OCI-LY3 (cell line): ENCODE data around the gene PIK3R2.

ENCODE experiments used
- H2AFZ ChIP-seq: fragments of 200-600, 300-600 bp; shearing (Covaris generic); 2 replicates; pipeline ENCODE4 v1.6.0; 2014; ENCODE audit warnings: antibody characterized with exemption, low read depth, low read length
- H3K27ac ChIP-seq: fragments of 200-600, 300-600 bp; sonication (generic); 2 replicates; pipeline ENCODE4 v1.5.1; 2014; ENCODE audit warnings: mild to moderate bottlenecking, low read length, moderate library complexity, mixed read lengths
- H3K27me3 ChIP-seq: fragments of 200-600, 300-600 bp; sonication (generic); 2 replicates; pipeline ENCODE4 v1.6.1; 2014; ENCODE audit warnings: low read depth, low read length, mixed read lengths
- H3K36me3 ChIP-seq: fragments of 200-600, 300-600 bp; sonication (generic); replicated peaks from 2 replicates; pipeline ENCODE3; 2014; ENCODE audit warnings: low read depth, low read length, mixed read lengths
- H3K4me1 ChIP-seq: fragments of 300-600, 200-600 bp; sonication (generic); 2 replicates; pipeline ENCODE4 v1.6.1; 2014; ENCODE audit warnings: low read length, mixed read lengths
- H3K4me2 ChIP-seq: fragments of 200-600, 300-600 bp; sonication (generic); 2 replicates; pipeline ENCODE4 v1.6.1; 2014; ENCODE audit warnings: low read length, mixed read lengths
- H3K4me3 ChIP-seq: fragments of 300-600, 200-600 bp; sonication (generic); 2 replicates; pipeline ENCODE4 v1.5.1; 2014; ENCODE audit warnings: antibody characterized with exemption, mild to moderate bottlenecking, low read length, moderate library complexity
- H3K79me2 ChIP-seq: fragments of 300-600, 200-600 bp; shearing (Covaris generic); 2 replicates; pipeline ENCODE4 v1.6.1; 2014; ENCODE audit warnings: mild to moderate bottlenecking, low read length, mixed read lengths
- H3K9ac ChIP-seq: fragments of 300-600, 200-600 bp; shearing (Covaris generic); 2 replicates; pipeline ENCODE4 v1.6.0; 2014; ENCODE audit warnings: mild to moderate bottlenecking, low read length, moderate library complexity
- H3K9me3 ChIP-seq: fragments of 200-600, 300-600 bp; shearing (Covaris generic); 2 replicates; pipeline ENCODE4 v1.6.1; 2014; ENCODE audit warnings: low read length, mixed read lengths; ENCODE audit not compliant: insufficient read depth
- H4K20me1 ChIP-seq: fragments of 200-600, 300-600 bp; sonication (generic); 2 replicates; pipeline ENCODE4 v1.6.1; 2016; ENCODE audit warnings: low read length, mixed read lengths; ENCODE audit not compliant: insufficient read depth
- EZH2phosphoT487 ChIP-seq: fragments of 200-600 bp; shearing (Covaris generic); IDR thresholded peaks from 2 replicates; pipeline ENCODE4 v1.6.1; 2018; ENCODE audit warnings: antibody characterized with exemption, mixed run types, low read depth
- TF ChIP-seq, protein P1 (sequence below): fragments of 200-600, 300-600 bp; sonication (generic); IDR thresholded peaks from 2 replicates; pipeline ENCODE4 v1.5.1; 2014; ENCODE audit warnings: antibody characterized with exemption, low read length, low read depth

The PIK3R2 gene

DNA sequence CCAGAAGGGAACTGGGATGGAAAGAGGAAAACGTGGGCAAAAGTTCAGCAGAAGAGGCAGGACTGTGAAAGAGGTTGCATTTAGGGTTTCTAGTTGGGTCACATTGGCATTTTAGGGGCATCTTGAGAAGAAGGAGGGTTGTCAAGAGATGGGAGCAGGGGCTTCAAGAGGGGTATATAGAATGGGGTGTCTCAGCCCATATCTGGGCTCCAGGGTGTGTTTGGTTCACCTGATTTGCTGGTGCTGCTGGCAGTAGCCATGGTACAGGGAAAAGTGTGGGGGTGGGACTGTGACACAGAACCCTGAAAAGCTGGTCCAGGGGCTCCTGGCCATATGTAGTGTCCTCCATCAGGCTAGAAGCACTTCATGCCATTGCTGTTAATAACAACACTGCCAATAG is 32.8 kb upstream of the PIK3R2 start:
- no peak overlapping the region for H3K27ac ChIP-seq
- H2AFZ ChIP-seq = no peak overlapping the region
- no peaks in the 10 kb centered on the region for H3K27me3 ChIP-seq
- peaks cover 33% of the 10 kb centered on the region for H3K36me3 ChIP-seq
- H3K79me2 ChIP-seq = peaks cover 23% of the 10 kb centered on the region
- H3K4me1 ChIP-seq = peaks cover 25% of the 10 kb centered on the region
- H3K4me2 ChIP-seq = peak overlapping the region; percentile 98
- no peaks in the 10 kb centered on the region for H3K9me3 ChIP-seq
- H3K4me3 ChIP-seq = peak overlapping the region; percentile 81
- TF ChIP-seq, protein P1, sequence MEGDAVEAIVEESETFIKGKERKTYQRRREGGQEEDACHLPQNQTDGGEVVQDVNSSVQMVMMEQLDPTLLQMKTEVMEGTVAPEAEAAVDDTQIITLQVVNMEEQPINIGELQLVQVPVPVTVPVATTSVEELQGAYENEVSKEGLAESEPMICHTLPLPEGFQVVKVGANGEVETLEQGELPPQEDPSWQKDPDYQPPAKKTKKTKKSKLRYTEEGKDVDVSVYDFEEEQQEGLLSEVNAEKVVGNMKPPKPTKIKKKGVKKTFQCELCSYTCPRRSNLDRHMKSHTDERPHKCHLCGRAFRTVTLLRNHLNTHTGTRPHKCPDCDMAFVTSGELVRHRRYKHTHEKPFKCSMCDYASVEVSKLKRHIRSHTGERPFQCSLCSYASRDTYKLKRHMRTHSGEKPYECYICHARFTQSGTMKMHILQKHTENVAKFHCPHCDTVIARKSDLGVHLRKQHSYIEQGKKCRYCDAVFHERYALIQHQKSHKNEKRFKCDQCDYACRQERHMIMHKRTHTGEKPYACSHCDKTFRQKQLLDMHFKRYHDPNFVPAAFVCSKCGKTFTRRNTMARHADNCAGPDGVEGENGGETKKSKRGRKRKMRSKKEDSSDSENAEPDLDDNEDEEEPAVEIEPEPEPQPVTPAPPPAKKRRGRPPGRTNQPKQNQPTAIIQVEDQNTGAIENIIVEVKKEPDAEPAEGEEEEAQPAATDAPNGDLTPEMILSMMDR = no peak
- TF ChIP-seq EZH2phosphoT487 = no peak
- H3K9ac ChIP-seq = no peak overlapping the region; the same call in 1 of the 2 replicates
- H4K20me1 ChIP-seq = peaks cover 26% of the 10 kb centered on the region

DNA sequence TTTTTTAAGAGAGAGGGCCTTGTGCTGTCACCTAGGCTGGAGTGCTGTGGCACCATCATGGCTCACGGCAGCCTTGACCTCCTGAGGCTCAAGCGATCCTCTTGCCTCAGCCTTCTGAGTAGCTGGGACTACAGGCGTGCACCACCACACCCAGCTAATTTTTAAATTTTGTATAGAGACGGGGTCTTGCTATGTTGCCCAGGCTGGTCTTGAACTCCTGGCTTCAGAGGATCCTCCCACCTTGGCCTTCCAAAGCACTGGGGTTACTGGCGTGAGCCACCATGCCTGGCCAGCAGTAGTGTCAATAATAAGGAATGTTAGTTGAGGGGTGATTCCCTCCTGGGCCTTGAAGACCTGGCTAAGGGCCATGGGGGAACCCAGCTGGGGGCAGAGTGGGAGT is 31.8 kb upstream of the PIK3R2 start:
- TF ChIP-seq, protein P1 = no peak
- Histone ChIP-seq H3K36me3 (peaks cover 34% of the 10 kb centered on the region), H3K4me1 (peaks cover 25% of the 10 kb centered on the region), H3K79me2 (peaks cover 23% of the 10 kb centered on the region), H2AFZ (no peak overlapping the region), H3K4me3 (no peak overlapping the region), H4K20me1 (peaks cover 26% of the 10 kb centered on the region), H3K27me3 (no peaks in the 10 kb centered on the region), H3K4me2 (no peak overlapping the region), H3K27ac (no peak overlapping the region), H3K9me3 (no peaks in the 10 kb centered on the region), H3K9ac (no peak overlapping the region)

DNA sequence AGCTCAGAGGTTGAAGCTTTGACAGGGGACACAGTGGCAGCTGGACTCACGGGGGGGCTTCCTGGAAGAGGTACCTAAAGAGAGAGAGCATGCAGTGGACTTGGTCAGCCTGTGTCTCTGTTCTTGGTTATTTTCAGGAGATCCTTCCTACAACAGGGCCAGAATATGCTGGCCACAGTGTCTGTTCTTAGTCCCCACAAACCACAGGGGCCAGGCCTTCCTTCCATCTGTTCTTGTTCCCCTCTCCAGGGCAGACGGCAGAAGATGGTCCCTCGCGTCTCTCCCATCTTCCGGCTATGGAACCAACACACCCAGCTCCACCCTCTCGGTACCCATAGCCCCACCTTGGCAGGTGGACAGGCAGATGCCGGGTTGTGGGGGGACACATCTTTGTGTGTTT is 30.5 kb upstream of the PIK3R2 start:
- Histone ChIP-seq H4K20me1 (peaks cover 20% of the 10 kb centered on the region), H3K4me3 (no peak overlapping the region), H3K9me3 (no peaks in the 10 kb centered on the region), H3K79me2 (peaks cover 23% of the 10 kb centered on the region), H2AFZ (no peak overlapping the region), H3K27ac (no peak overlapping the region), H3K4me1 (peaks cover 22% of the 10 kb centered on the region), H3K27me3 (no peaks in the 10 kb centered on the region), H3K4me2 (no peak overlapping the region), H3K36me3 (peaks cover 34% of the 10 kb centered on the region), H3K9ac (no peak overlapping the region)
- TF ChIP-seq, protein P1 = no peak
- no peak for TF ChIP-seq EZH2phosphoT487

GRCh38 chr19:18122860-18123795 is 29.8 kb upstream of the PIK3R2 start:
- no peak overlapping the region for H3K27ac ChIP-seq
- H3K4me1 ChIP-seq = peaks cover 20% of the 10 kb centered on the region
- TF ChIP-seq EZH2phosphoT487 = no peak
- TF ChIP-seq, protein P1 = no peak

More at GRCh38 chr19:18122860-18123795, 29.8 kb upstream of the PIK3R2 start:
- H4K20me1 ChIP-seq = peaks cover 19% of the 10 kb centered on the region
- no peak overlapping the region for H3K4me2 ChIP-seq
- peaks cover 37% of the 10 kb centered on the region for H3K36me3 ChIP-seq
- H3K27me3 ChIP-seq = no peaks in the 10 kb centered on the region
- H3K4me3 ChIP-seq = no peak overlapping the region
- no peaks in the 10 kb centered on the region for H3K9me3 ChIP-seq
- no peak overlapping the region for H3K9ac ChIP-seq
- peaks cover 22% of the 10 kb centered on the region for H3K79me2 ChIP-seq
- no peak overlapping the region for H2AFZ ChIP-seq
